HG02571 (cell line): Measurements from ENCODE around the gene MAOB.
A peak's percentile ranks its signal among the peaks of the same experiment; 100 is the strongest.
"Not testable (repeated sequence)": the region's sequence is repeated elsewhere in the genome, so short reads cannot be mapped to it uniquely, and the experiment has no call there.

ENCODE experiments used
- ATAC-seq: cut with Tn5 transposase; IDR thresholded peaks from one replicate; pipeline ENCODE4 v1.9.1; 2021; ENCODE audit warnings: mild to moderate bottlenecking, moderate library complexity; ENCODE audit not compliant: unreplicated experiment

The MAOB gene

GRCh38 chrX:43758044-43758443 is 124.2 kb downstream of the MAOB start:
- no peak for ATAC-seq

GRCh38 chrX:43756076-43756475 is 126.2 kb downstream of the MAOB start:
- ATAC-seq = no peak

GRCh38 chrX:43753637-43754036 is 128.6 kb downstream of the MAOB start:
- no peak for ATAC-seq

- ATAC-seq = peak; percentile 72
Measured at GRCh38 chrX:43750248-43750676, 132.0 kb downstream of the MAOB start.

- no peak for ATAC-seq
Measured at GRCh38 chrX:43747476-43747875, 134.8 kb downstream of the MAOB start.

GRCh38 chrX:43745938-43746721 is 136.1 kb downstream of the MAOB start:
- no peak for ATAC-seq

- no peak for ATAC-seq
Measured at GRCh38 chrX:43744284-43744683, 138.0 kb downstream of the MAOB start.

- ATAC-seq = no peak
Measured at GRCh38 chrX:43743100-43743822, 139.0 kb downstream of the MAOB start.

GRCh38 chrX:43741843-43742573 is 140.2 kb downstream of the MAOB start:
- ATAC-seq = no peak

GRCh38 chrX:43735957-43736356 is 146.3 kb downstream of the MAOB start:
- ATAC-seq = no peak

GRCh38 chrX:43735534-43735933 is 146.7 kb downstream of the MAOB start:
- no peak for ATAC-seq

GRCh38 chrX:43734444-43734843 is 147.8 kb downstream of the MAOB start:
- no peak for ATAC-seq

- ATAC-seq = no peak
Measured at GRCh38 chrX:43733699-43734098, 148.6 kb downstream of the MAOB start.

- ATAC-seq = no peak
Measured at GRCh38 chrX:43731086-43731485, 151.2 kb downstream of the MAOB start.

GRCh38 chrX:43728966-43729365 is 153.3 kb downstream of the MAOB start:
- no peak for ATAC-seq

- ATAC-seq = no peak
Measured at GRCh38 chrX:43728002-43728401, 154.2 kb downstream of the MAOB start.

- ATAC-seq = not testable (repeated sequence)
Measured at GRCh38 chrX:43727254-43727653, 155.0 kb downstream of the MAOB start.

GRCh38 chrX:43725227-43725626 is 157.0 kb downstream of the MAOB start:
- not testable (repeated sequence) for ATAC-seq

GRCh38 chrX:43720961-43721360 is 161.3 kb downstream of the MAOB start:
- ATAC-seq = no peak

GRCh38 chrX:43720082-43720481 is 162.2 kb downstream of the MAOB start:
- ATAC-seq = no peak

GRCh38 chrX:43718956-43719355 is 163.3 kb downstream of the MAOB start:
- ATAC-seq = no peak

- ATAC-seq = no peak
Measured at GRCh38 chrX:43718546-43718945, 163.7 kb downstream of the MAOB start.
